Neural cell (in vitro differentiated cells): ENCODE data around the gene RAB1B. TPM values are rescaled to one million over a fixed set of nuclear protein-coding genes. Genes with fewer than 3 reads are reported as not detected.

Source experiments
- polyA plus RNA-seq: library from polyadenylated mRNA; depleted of rRNA; stranded (reverse); fragments of >200 nt; gene quantifications from 2 replicates; pipeline ENCODE4 v1.2.3, GENCODE V29; 2014

RAB1B gene
- polyA plus RNA-seq, 1 donor from 2014 or later = 27.2 TPM

Other genes with a start within 250 kb of the RAB1B start
- gene CATSPER1, start 242.2 kb upstream of the RAB1B start, polyA plus RNA-seq = not detected in 2 replicates
- gene GAL3ST3, start 219.5 kb upstream of the RAB1B start, polyA plus RNA-seq = 16.7 and 17.2 TPM in 2 replicates
- gene SF3B2, start 216.3 kb upstream of the RAB1B start, polyA plus RNA-seq = 121 and 145 TPM in 2 replicates
- gene PACS1, start 198.4 kb upstream of the RAB1B start, polyA plus RNA-seq = 12.1 and 14.4 TPM in 2 replicates
- 45.6 and 49.6 TPM in 2 replicates for gene KLC2, start 10.9 kb upstream of the RAB1B start, polyA plus RNA-seq
- 47.9 and 54.5 TPM in 2 replicates for gene CNIH2, start 9.5 kb downstream of the RAB1B start, polyA plus RNA-seq
- 40.3 and 51.2 TPM in 2 replicates for gene YIF1A, start 20.5 kb downstream of the RAB1B start, polyA plus RNA-seq
- 5.3 and 8.4 TPM in 2 replicates for gene TMEM151A, start 23.3 kb downstream of the RAB1B start, polyA plus RNA-seq
- gene CD248, start 48.4 kb downstream of the RAB1B start, polyA plus RNA-seq = not detected in 2 replicates
- gene RIN1, start 67.8 kb downstream of the RAB1B start, polyA plus RNA-seq = 1.4 and 4.2 TPM in 2 replicates
- 78.3 and 108 TPM in 2 replicates for gene BRMS1, start 76.5 kb downstream of the RAB1B start, polyA plus RNA-seq
- 162 TPM in 2 replicates for gene B4GAT1, start 79.0 kb downstream of the RAB1B start, polyA plus RNA-seq
- gene SLC29A2, start 103.1 kb downstream of the RAB1B start, polyA plus RNA-seq = 1.7 and 2.2 TPM in 2 replicates
- 6.7 and 10.6 TPM in 2 replicates for gene NPAS4, start 152.4 kb downstream of the RAB1B start, polyA plus RNA-seq
- gene MRPL11, start 170.2 kb downstream of the RAB1B start, polyA plus RNA-seq = 50.9 and 54.3 TPM in 2 replicates
- gene PELI3, start 198.3 kb downstream of the RAB1B start, polyA plus RNA-seq = 13.3 and 16.2 TPM in 2 replicates
- 56.2 and 71.7 TPM in 2 replicates for gene DPP3, start 211.8 kb downstream of the RAB1B start, polyA plus RNA-seq
- 55.1 and 69.5 TPM in 2 replicates for gene BBS1, start 242.0 kb downstream of the RAB1B start, polyA plus RNA-seq